Loucy (cell line): Measurements from ENCODE around the gene ACSM5.

Experiments
- CTCF ChIP-seq: fragments of 200-600 bp; sonication (generic); conservative IDR thresholded peaks from 2 replicates; pipeline ENCODE4 v1.5.1; 2014; ENCODE audit warnings: mild to moderate bottlenecking, antibody characterized with exemption, low read length
- EZH2phosphoT487 ChIP-seq: fragments of 200-600 bp; IDR thresholded peaks from 2 replicates; pipeline ENCODE4 v1.6.1; 2018; ENCODE audit warnings: antibody characterized with exemption, mild to moderate bottlenecking, moderate library complexity, borderline replicate concordance

DNA sequence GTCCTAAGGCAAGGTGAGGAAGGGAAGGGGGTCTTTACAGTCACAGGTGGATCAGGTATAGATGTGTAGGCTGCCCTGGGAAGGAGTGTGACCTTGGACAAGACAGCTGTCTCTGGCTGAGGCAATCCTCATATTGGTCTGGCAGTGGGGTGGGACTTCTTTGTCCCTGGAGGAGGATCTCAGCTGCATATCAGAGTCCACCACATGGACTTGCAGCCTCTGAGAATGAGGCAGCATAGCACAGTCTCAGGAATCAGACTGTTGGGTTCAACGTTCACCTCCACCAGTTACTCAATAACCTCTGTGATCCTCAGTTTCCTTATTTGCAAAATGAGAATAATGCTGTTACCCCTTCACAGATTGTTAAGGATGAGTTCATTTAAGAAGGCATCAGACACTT, 75.4 kb downstream of the ACSM5 start:
- TF ChIP-seq CTCF (no peak), EZH2phosphoT487 (no peak)
